Measurements from ENCODE around the gene HSPBAP1.
"Not testable (repeated sequence)": the region's sequence is repeated elsewhere in the genome, so short reads cannot be mapped to it uniquely, and the experiment has no call there.

Gene HSPBAP1

GRCh38 chr3:122745369-122746021 lies 48.1 kb downstream of the HSPBAP1 start:
- Mint-ChIP-seq H3K9me3 (no peaks in the 10 kb centered on the region), H3K4me3 (no peak overlapping the region), H3K36me3 (ENCODE audit: low read depth) (peaks cover 86% of the 10 kb centered on the region), H3K4me1 (ENCODE audit: low read depth) (no peaks in the 10 kb centered on the region), H3K27me3 (no peaks in the 10 kb centered on the region), H3K27ac (no peak overlapping the region)
- intact Hi-C loops (cut with micrococcal nuclease) = no loop called here

- peaks cover 87% of the 10 kb centered on the region for H3K36me3 Mint-ChIP-seq (ENCODE audit: low read depth)
These were observed 50.0 kb downstream of the HSPBAP1 start for GRCh38 chr3:122743581-122744120.

GRCh38 chr3:122742234-122742633 lies 51.4 kb downstream of the HSPBAP1 start:
- Mint-ChIP-seq H3K4me3 (no peak overlapping the region), H3K4me1 (ENCODE audit: low read depth) (no peaks in the 10 kb centered on the region), H3K27ac (no peak overlapping the region), H3K36me3 (ENCODE audit: low read depth) (peaks cover 83% of the 10 kb centered on the region), H3K9me3 (no peaks in the 10 kb centered on the region), H3K27me3 (no peaks in the 10 kb centered on the region)
- intact Hi-C loops (cut with micrococcal nuclease) = no loop called here

More at GRCh38 chr3:122743581-122744120, 50.0 kb downstream of the HSPBAP1 start:
- Mint-ChIP-seq H3K4me1 (ENCODE audit: low read depth) (no peaks in the 10 kb centered on the region), H3K27ac (no peak overlapping the region), H3K9me3 (no peaks in the 10 kb centered on the region), H3K4me3 (no peak overlapping the region), H3K27me3 (no peaks in the 10 kb centered on the region)
- intact Hi-C loops (cut with micrococcal nuclease) = no loop called here

- intact Hi-C loops (cut with micrococcal nuclease) = no loop called here
- H3K27me3 Mint-ChIP-seq = no peaks in the 10 kb centered on the region
- H3K9me3 Mint-ChIP-seq = peaks cover 1% of the 10 kb centered on the region
- H3K36me3 Mint-ChIP-seq (ENCODE audit: low read depth) = peaks cover 70% of the 10 kb centered on the region
- H3K27ac Mint-ChIP-seq = no peak overlapping the region
- H3K4me1 Mint-ChIP-seq (ENCODE audit: low read depth) = no peaks in the 10 kb centered on the region
- no peak overlapping the region for H3K4me3 Mint-ChIP-seq
These were observed 54.5 kb downstream of the HSPBAP1 start for GRCh38 chr3:122739172-122739571.

GRCh38 chr3:122732682-122733525 lies 60.7 kb downstream of the HSPBAP1 start:
- Mint-ChIP-seq H3K36me3 (ENCODE audit: low read depth) (peaks cover 70% of the 10 kb centered on the region), H3K9me3 (peaks cover 17% of the 10 kb centered on the region)
- H3K27ac Mint-ChIP-seq; H3K27me3 Mint-ChIP-seq; intact Hi-C loops (cut with micrococcal nuclease); H3K4me1 Mint-ChIP-seq (ENCODE audit: low read depth); H3K4me3 Mint-ChIP-seq: not testable (repeated sequence)

GRCh38 chr3:122730240-122730639 lies 63.4 kb downstream of the HSPBAP1 start:
- no peak overlapping the region for H3K27ac Mint-ChIP-seq
- no peaks in the 10 kb centered on the region for H3K27me3 Mint-ChIP-seq
- H3K4me3 Mint-ChIP-seq = no peak overlapping the region
- intact Hi-C loops (cut with micrococcal nuclease) = no loop called here
- H3K4me1 Mint-ChIP-seq (ENCODE audit: low read depth) = no peaks in the 10 kb centered on the region
- peaks cover 17% of the 10 kb centered on the region for H3K9me3 Mint-ChIP-seq
- peaks cover 81% of the 10 kb centered on the region for H3K36me3 Mint-ChIP-seq (ENCODE audit: low read depth)

GRCh38 chr3:122728756-122729514 lies 64.7 kb downstream of the HSPBAP1 start:
- no peaks in the 10 kb centered on the region for H3K27me3 Mint-ChIP-seq
- no peak overlapping the region for H3K27ac Mint-ChIP-seq
- H3K4me3 Mint-ChIP-seq = no peak overlapping the region
- no peaks in the 10 kb centered on the region for H3K4me1 Mint-ChIP-seq (ENCODE audit: low read depth)
- peaks cover 13% of the 10 kb centered on the region for H3K9me3 Mint-ChIP-seq
- intact Hi-C loops (cut with micrococcal nuclease) = no loop called here
- H3K36me3 Mint-ChIP-seq (ENCODE audit: low read depth) = peaks cover 81% of the 10 kb centered on the region

- Mint-ChIP-seq H3K36me3 (ENCODE audit: low read depth) (peaks cover 79% of the 10 kb centered on the region), H3K9me3 (peaks cover 5% of the 10 kb centered on the region), H3K27me3 (no peaks in the 10 kb centered on the region), H3K4me1 (ENCODE audit: low read depth) (no peaks in the 10 kb centered on the region), H3K27ac (no peak overlapping the region), H3K4me3 (no peak overlapping the region)
- intact Hi-C loops (cut with micrococcal nuclease) = no loop called here
These were observed 65.4 kb downstream of the HSPBAP1 start for GRCh38 chr3:122728186-122728585.

GRCh38 chr3:122727766-122728165 lies 65.9 kb downstream of the HSPBAP1 start:
- H3K4me1 Mint-ChIP-seq (ENCODE audit: low read depth) = no peaks in the 10 kb centered on the region
- H3K4me3 Mint-ChIP-seq = no peak overlapping the region
- H3K36me3 Mint-ChIP-seq (ENCODE audit: low read depth) = peaks cover 79% of the 10 kb centered on the region
- peaks cover 1% of the 10 kb centered on the region for H3K9me3 Mint-ChIP-seq
- no peaks in the 10 kb centered on the region for H3K27me3 Mint-ChIP-seq
- intact Hi-C loops (cut with micrococcal nuclease) = no loop called here
- no peak overlapping the region for H3K27ac Mint-ChIP-seq

- Mint-ChIP-seq H3K4me3 (no peak overlapping the region), H3K9me3 (no peaks in the 10 kb centered on the region), H3K27me3 (no peaks in the 10 kb centered on the region), H3K4me1 (ENCODE audit: low read depth) (no peaks in the 10 kb centered on the region), H3K36me3 (ENCODE audit: low read depth) (peaks cover 79% of the 10 kb centered on the region), H3K27ac (no peak overlapping the region)
- intact Hi-C loops (cut with micrococcal nuclease) = no loop called here
These were observed 66.3 kb downstream of the HSPBAP1 start for GRCh38 chr3:122727294-122727693.

- no peak overlapping the region for H3K27ac Mint-ChIP-seq
- H3K4me3 Mint-ChIP-seq = no peak overlapping the region
- H3K27me3 Mint-ChIP-seq = no peaks in the 10 kb centered on the region
- H3K9me3 Mint-ChIP-seq = no peaks in the 10 kb centered on the region
- peaks cover 11% of the 10 kb centered on the region for H3K4me1 Mint-ChIP-seq (ENCODE audit: low read depth)
- H3K36me3 Mint-ChIP-seq (ENCODE audit: low read depth) = peaks cover 79% of the 10 kb centered on the region
- intact Hi-C loops (cut with micrococcal nuclease) = no loop called here
These were observed 68.5 kb downstream of the HSPBAP1 start for GRCh38 chr3:122725106-122725505.

GRCh38 chr3:122719273-122719921 lies 74.2 kb downstream of the HSPBAP1 start:
- intact Hi-C loops (cut with micrococcal nuclease) = no loop called here
- Mint-ChIP-seq H3K36me3 (ENCODE audit: low read depth) (peaks cover 89% of the 10 kb centered on the region), H3K27me3 (no peaks in the 10 kb centered on the region), H3K4me3 (no peak overlapping the region), H3K27ac (no peak overlapping the region), H3K4me1 (ENCODE audit: low read depth) (peaks cover 20% of the 10 kb centered on the region), H3K9me3 (no peaks in the 10 kb centered on the region)

GRCh38 chr3:122716667-122717066 lies 77.0 kb downstream of the HSPBAP1 start:
- Mint-ChIP-seq H3K9me3 (no peaks in the 10 kb centered on the region), H3K4me3 (no peak overlapping the region), H3K36me3 (ENCODE audit: low read depth) (peaks cover 97% of the 10 kb centered on the region), H3K27ac (no peak overlapping the region), H3K27me3 (no peaks in the 10 kb centered on the region), H3K4me1 (ENCODE audit: low read depth) (peaks cover 18% of the 10 kb centered on the region)
- intact Hi-C loops (cut with micrococcal nuclease) = no loop called here
